Placental epithelial cell (primary cell): ENCODE measurements around the gene BBS12. TPM values are rescaled to one million over a fixed set of nuclear protein-coding genes. Genes with fewer than 3 reads are reported as not detected.

Experiments
- total RNA-seq: library from RNA; depleted of rRNA; stranded (reverse); fragments of >200 nt; gene quantifications from 2 replicates; pipeline ENCODE4 v1.2.3, GENCODE V29; 2012

The BBS12 gene
- total RNA-seq, result 4.7 and 6.0 TPM in 2 replicates

DNA sequence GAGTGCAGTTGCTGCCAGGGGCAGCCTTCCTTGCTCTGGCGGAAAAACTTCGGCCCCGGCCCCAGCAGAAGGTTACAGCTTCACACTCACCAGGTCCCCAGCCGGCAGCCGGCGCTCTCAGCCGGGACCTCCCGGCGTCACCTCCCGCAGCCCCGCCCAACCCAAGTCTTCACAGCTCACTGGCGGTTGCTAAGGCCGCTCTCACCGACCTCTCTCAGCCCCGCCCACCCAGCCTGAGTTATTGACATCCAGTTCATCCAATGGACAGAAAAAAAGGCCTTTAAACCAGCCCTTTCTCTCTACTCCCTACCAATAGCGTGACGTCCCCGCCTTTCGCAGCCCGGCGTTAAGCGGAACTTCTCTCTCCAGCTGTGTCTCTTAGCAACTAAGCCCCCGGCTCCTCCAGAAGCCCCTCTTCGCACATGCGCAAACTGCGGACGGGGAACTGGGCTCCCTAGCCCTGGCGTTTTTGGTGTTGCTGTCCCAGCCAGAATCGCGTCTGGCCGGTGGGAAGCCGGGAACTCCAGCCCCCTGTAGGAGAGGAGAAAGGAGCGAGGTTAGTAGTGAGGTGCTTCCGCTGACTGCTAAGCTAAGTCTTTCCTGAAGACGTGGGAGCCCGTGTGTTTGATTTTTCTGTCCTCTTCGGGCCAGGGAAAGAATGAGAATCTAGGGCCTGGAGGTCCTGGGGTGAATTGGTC lies at the start of gene BBS12:
Gene BBS12 (plus strand): TSS at position 376 of the 698 bp plus-strand sequence. CDS start 9,189 bp downstream, outside the sequence.

Other genes with a start within 250 kb of the BBS12 start
- gene IL21, start 111.6 kb upstream of the BBS12 start, total RNA-seq, result 0.39 TPM in 1 of 2 replicates, not detected in the other
- 0.11 and 0.39 TPM in 2 replicates for gene FGF2, start 94.1 kb downstream of the BBS12 start, total RNA-seq
- 3.5 and 4.2 TPM in 2 replicates for gene NUDT6, start 189.9 kb downstream of the BBS12 start, total RNA-seq